ENCODE measurements around the gene ZNF622. TPM values are rescaled to one million over a fixed set of nuclear protein-coding genes. Genes with fewer than 3 reads are reported as not detected.

Gene ZNF622
- total and polyA plus RNA-seq, 8 donors, result 19.7 to 29.5 (median 20.8) TPM

GRCh38 chr5:16500024-16500423 lies 34.4 kb upstream of the ZNF622 start:
- no peak for ATAC-seq
- H3K36me3 ChIP-seq, result no peaks in the 10 kb centered on the region
- H3K4me1 ChIP-seq, result no peaks in the 10 kb centered on the region
- DNase-seq, result no peak
- no peak overlapping the region for H3K4me3 ChIP-seq
- H3K27ac ChIP-seq, result no peak overlapping the region
- TF ChIP-seq, protein P1, sequence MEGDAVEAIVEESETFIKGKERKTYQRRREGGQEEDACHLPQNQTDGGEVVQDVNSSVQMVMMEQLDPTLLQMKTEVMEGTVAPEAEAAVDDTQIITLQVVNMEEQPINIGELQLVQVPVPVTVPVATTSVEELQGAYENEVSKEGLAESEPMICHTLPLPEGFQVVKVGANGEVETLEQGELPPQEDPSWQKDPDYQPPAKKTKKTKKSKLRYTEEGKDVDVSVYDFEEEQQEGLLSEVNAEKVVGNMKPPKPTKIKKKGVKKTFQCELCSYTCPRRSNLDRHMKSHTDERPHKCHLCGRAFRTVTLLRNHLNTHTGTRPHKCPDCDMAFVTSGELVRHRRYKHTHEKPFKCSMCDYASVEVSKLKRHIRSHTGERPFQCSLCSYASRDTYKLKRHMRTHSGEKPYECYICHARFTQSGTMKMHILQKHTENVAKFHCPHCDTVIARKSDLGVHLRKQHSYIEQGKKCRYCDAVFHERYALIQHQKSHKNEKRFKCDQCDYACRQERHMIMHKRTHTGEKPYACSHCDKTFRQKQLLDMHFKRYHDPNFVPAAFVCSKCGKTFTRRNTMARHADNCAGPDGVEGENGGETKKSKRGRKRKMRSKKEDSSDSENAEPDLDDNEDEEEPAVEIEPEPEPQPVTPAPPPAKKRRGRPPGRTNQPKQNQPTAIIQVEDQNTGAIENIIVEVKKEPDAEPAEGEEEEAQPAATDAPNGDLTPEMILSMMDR (IDR thresholded peaks at IDR 0.05), result no peak
- intact Hi-C loops (cut with DNase I), result no loop called here
- no peaks in the 10 kb centered on the region for H3K27me3 ChIP-seq
- peaks cover 0 to 14% of the 10 kb centered on the region in 2 donors for H3K9me3 ChIP-seq

DNA sequence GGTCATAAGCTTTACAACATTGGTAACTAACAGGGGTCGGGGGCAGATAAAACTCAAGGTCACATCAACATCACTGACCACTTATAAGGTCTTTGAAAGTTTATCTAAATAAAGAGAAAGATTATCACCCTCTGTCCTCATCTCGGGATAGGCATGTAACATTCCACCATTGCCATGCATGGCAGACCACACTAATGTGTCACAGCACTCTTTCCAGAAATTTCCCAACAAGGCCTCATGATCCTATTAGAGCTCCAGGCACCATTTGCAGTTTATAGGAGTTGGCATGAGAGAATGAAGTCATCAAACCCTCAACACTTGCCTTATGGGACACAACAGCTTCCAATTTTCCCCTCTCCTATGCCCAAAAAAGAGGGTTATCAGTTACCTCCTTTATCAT lies 31.9 kb upstream of the ZNF622 start:
- intact Hi-C loops (cut with DNase I), result no loop called here
- no peak overlapping the region for H3K27ac ChIP-seq
- no peak for ATAC-seq

DNA sequence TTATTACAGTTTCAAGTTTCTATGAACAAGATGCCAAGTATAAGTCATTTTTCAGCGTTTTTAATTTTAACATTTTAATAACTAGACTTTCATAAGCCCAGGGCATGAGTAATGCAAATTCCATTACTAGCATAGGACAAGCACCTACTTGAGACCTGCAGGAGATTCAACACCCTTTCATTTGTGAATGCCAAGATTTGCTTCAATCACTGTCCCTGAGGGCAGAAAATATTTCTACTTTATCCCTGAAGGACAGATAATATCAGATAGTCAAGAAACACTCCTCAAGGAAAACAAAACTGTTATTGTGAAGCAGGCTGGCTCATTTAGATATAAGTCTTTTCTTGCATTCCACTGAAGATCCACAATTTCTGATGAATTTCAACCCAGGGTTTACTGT lies 27.7 kb upstream of the ZNF622 start:
- intact Hi-C loops (cut with DNase I), result no loop called here
- Histone ChIP-seq H3K4me3 (no peak overlapping the region), H3K27ac (peak overlapping the region; percentile 44 to 61), H3K27me3 (no peaks in the 10 kb centered on the region), H3K36me3 (no peaks in the 10 kb centered on the region), H3K9me3 (peaks cover 0 to 22% of the 10 kb centered on the region in 2 donors), H3K4me1 (peaks cover 0 to 7% of the 10 kb centered on the region in 2 donors)
- TF ChIP-seq, protein P1 (IDR thresholded peaks at IDR 0.05), result no peak
- ATAC-seq (peak; percentile 76), DNase-seq (no peak)

More for the DNA sequence above, 31.9 kb upstream of the ZNF622 start:
- no peaks in the 10 kb centered on the region for H3K36me3 ChIP-seq
- peaks cover 0 to 5% of the 10 kb centered on the region in 2 donors for H3K4me1 ChIP-seq
- H3K9me3 ChIP-seq, result peaks cover 0 to 22% of the 10 kb centered on the region in 2 donors
- H3K4me3 ChIP-seq, result no peak overlapping the region
- TF ChIP-seq, protein P1 (IDR thresholded peaks at IDR 0.05), result no peak
- no peaks in the 10 kb centered on the region for H3K27me3 ChIP-seq
- DNase-seq, result no peak

DNA sequence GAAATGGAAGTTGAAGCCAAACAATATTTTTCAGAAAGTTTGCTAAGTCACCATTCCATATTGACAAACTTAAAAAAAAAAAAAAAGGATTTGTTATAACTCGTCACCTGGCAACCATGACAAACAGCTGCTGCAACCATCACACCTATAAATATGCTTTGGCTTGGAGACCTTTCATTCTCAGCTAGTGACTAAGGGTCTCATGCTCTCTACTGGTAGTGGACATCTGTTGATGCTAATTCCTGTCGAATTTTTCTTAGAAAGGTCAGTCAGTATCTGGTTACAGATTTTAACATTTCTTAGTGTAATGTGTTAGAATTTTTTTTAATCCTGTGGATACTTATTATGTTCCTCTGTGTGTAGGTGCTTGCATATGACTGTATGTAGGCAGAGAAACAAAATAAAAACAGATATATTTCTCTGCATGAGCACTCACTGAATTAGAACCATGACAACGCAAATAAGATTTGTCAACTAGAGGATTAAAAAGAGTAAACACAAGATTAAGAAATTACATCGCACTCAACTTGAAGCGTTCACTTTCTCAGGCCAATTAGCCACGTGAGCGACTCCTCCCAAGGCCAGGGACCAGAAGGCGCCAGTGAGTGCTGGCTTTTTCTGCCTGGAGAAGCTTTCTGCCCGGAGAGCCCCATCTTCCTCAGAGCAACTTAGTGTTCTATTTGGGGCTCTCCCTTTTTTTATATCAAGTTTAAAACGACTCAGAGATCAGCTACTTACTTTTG lies 27.0 kb upstream of the ZNF622 start:
- DNase-seq (peak in 1 of 4 donors; percentile 62), ATAC-seq (peak; percentile 87)
- intact Hi-C loops (cut with DNase I), result no loop called here
- H3K9me3 ChIP-seq, result peaks cover 0 to 22% of the 10 kb centered on the region in 2 donors
- TF ChIP-seq, protein P1 (IDR thresholded peaks at IDR 0.05), result no peak
- peaks cover 0 to 7% of the 10 kb centered on the region in 2 donors for H3K4me1 ChIP-seq
- peak overlapping the region; percentile 44 to 61 for H3K27ac ChIP-seq
- H3K27me3 ChIP-seq, result no peaks in the 10 kb centered on the region
- no peaks in the 10 kb centered on the region for H3K36me3 ChIP-seq
- no peak overlapping the region for H3K4me3 ChIP-seq

- Histone ChIP-seq H3K36me3 (no peaks in the 10 kb centered on the region), H3K27ac (no peak overlapping the region), H3K9me3 (peaks cover 0 to 17% of the 10 kb centered on the region in 2 donors), H3K4me1 (peaks cover 0 to 7% of the 10 kb centered on the region in 2 donors), H3K4me3 (no peak overlapping the region), H3K27me3 (no peaks in the 10 kb centered on the region)
- TF ChIP-seq, protein P1 (IDR thresholded peaks at IDR 0.05), result no peak
- intact Hi-C loops (cut with DNase I), result no loop called here
- DNase-seq, result no peak
- ATAC-seq, result no peak
These were observed 25.3 kb upstream of the ZNF622 start for GRCh38 chr5:16490911-16491310.
